Stimulated activated CD8-positive, alpha-beta memory T cell treated with anti-CD3 and anti-CD28 coated beads, Interleukin-15, amount 100 ng/mL, for 1 hour (primary cell): ENCODE measurements around the gene PA2G4.

ENCODE experiments used
- DNase-seq: peaks from one replicate; pipeline ENCODE4 v3.0.0-alpha.2; 2020; ENCODE audit warnings: low read depth

Gene PA2G4

GRCh38 chr12:56127485-56127887, 23.1 kb downstream of the PA2G4 start:
- no peak for DNase-seq

GRCh38 chr12:56127888-56128669, 23.7 kb downstream of the PA2G4 start, which contains the start of gene ESYT1:
Gene ESYT1, plus strand, starts transcription at chr12:56128267. Its CDS starts 53 bp downstream, at chr12:56128320.
- DNase-seq, result peak; percentile 93

GRCh38 chr12:56128670-56129205, 24.4 kb downstream of the PA2G4 start:
- no peak for DNase-seq

- DNase-seq, result peak; percentile 59
Measured at GRCh38 chr12:56129206-56129941, 25.0 kb downstream of the PA2G4 start.

- DNase-seq, result no peak
Measured at GRCh38 chr12:56129942-56130495, 25.7 kb downstream of the PA2G4 start.

GRCh38 chr12:56130876-56131275, 26.5 kb downstream of the PA2G4 start:
- no peak for DNase-seq

- no peak for DNase-seq
Measured at GRCh38 chr12:56134897-56135296, 30.5 kb downstream of the PA2G4 start.

- no peak for DNase-seq
Measured at GRCh38 chr12:56137853-56138571, 33.7 kb downstream of the PA2G4 start.

- no peak for DNase-seq
Measured at GRCh38 chr12:56141946-56142784, 37.8 kb downstream of the PA2G4 start.

- DNase-seq, result no peak
Measured at GRCh38 chr12:56143217-56143616, 38.9 kb downstream of the PA2G4 start.

DNA sequence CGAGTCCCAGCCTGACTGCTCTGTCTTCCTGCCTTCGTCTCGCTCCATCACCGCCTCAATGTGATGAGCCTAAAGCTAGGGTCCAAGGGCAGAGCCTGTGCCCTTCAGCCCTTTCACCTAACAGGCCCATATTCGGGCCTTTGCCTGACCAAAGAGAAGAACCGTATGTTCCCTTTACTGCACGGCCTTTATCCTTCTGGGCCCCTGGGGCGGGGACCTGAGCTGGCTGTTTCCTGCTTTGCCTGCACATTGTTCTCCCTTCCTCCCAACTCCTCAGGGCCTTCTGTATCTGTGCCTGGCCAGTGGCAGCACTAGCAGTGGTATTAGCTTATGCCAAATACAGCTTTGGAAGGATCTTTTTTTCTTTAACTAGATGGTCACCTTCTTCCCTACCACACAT, 39.5 kb downstream of the PA2G4 start:
- no peak for DNase-seq

GRCh38 chr12:56145217-56145616, 40.9 kb downstream of the PA2G4 start:
- DNase-seq, result no peak

GRCh38 chr12:56146492-56147460, 42.4 kb downstream of the PA2G4 start:
- DNase-seq, result no peak

DNA sequence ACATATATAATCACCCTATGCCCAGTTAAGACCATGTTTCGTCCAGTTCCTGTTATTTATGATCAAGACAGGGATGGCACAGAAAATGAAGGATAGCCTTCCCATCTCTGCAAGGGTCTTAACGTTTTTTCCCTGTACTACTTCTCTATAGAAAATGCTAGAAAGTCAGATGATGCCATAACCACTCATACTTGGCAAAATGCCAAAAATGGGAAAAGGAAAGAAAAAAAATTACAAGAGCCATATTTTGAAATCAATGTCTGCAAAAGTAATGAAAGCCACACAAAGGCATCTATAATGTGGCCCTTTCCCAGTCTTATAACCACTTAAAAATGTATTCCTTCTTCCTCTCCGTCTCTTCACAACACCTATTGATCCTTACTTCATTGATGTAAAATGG, 46.2 kb downstream of the PA2G4 start:
- no peak for DNase-seq

DNA sequence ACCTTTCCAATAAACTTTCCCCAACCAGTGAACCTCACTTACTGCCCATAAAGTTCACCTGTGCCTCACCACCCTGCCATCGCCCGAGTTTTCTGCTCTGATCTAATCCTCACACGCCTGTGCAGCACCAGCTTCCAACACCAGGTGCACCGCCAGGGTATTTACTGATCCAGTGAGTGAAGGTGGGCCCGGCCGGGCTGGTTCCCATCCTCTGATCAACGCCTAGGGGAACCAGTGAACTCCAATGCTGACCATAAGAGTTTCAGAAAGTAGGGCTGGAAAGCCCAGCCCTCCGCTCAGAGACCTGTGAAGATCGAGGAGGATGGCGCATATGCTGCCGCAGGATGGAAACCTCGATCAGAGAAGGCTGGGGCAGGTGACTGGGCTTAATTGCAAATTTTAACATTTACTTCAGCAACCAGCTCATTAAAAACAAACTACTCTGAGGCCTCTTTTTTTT, 47.3 kb downstream of the PA2G4 start:
- peak; percentile 49 for DNase-seq

DNA sequence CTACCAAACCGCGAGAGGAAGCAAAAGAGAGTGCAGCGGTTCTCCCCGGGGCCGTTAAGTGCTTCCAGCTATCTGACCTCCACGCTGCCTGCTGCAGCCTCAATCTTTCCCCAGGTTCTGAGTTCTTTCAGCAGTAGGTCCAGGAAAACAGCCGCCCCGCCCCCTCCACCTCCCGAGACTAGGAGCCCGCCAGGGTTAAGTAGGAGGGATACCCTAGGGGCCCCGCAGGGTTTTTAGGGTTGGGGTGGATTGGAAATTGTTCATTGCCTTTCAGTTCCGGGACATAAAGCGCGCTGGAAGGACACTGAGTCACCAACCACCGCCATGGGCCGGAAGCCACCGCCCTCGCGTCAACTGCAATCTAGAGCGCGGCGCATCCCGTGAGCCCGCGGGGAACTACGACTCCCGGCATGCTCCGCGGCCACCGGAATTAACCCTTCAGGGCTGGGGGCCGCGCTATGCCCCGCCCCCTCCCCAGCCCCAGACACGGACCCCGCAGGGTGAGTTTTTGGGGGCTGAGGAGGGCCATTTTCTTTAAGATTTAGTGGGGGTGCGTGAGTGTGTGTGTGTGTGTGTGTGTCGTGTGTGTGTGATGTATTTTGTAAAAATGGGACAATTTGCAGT, 47.9 kb downstream of the PA2G4 start, which contains the start of gene MYL6B:
Gene MYL6B, plus strand, starts transcription at position 456 of the 624 bp plus-strand sequence. CDS start 1,332 bp downstream, outside the sequence.
- DNase-seq, result peak; percentile 83

DNA sequence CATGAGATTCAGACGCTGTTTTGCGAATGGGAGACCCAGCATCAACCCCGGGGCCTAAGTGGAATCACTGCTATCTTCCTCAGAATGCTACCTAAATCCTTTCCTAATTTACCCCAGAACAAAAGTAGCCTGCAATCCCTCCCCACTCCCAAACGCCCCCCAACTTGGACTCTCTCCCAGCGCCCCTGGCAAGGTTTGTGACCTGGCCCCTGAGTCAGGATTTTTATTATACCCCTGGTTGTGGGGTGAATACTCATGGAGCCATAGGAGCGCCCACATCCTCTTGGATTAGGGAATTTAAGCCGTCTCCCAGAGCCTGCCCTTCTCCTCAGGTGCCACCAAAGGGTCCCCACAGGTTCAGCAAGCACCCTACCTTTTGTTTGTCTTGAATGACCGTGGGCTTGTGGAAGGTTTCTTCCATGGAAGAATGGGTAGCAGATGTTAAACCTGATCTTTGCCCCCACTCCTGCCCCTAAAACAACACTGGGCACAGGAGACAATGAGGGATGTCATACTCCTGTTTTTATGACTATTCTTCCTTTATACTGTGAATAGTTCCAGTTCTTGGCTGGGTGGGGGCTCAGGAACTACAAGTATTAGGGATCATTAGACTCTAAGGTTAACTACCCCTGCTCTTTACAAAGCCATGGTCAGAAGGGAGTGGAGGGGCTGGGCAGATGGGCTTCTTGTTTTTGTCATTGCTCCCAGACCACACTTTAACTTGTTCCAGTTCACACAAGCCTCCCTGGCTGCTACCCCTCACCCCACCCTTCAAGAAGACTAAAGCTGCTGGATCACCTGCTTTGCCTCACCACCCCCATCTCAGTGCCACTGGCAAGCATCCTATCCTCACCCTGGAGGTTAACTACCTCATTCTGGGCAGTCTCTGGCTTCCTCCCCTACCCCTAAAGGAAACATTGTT, 48.7 kb downstream of the PA2G4 start:
- no peak for DNase-seq

DNA sequence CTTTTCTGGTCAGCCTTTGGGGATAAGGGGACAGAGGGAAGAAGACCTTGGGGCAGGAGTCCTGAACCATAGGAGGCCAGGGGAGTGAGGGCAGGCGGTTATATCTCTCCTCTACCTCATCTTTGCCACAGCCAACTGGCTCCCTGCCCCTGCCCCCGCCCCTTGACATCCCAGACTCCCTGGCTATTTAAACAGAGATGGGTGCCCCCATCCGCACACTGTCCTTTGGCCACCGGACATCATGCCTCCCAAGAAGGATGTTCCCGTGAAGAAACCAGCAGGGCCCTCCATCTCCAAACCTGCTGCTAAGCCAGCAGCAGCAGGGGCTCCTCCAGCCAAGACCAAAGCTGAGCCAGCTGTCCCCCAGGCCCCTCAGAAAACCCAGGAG, 49.3 kb downstream of the PA2G4 start:
- no peak for DNase-seq
